Measurements from ENCODE around the gene PSMB7.
"Not testable (repeated sequence)": the region's sequence is repeated elsewhere in the genome, so short reads cannot be mapped to it uniquely, and the experiment has no call there.

The PSMB7 gene

DNA sequence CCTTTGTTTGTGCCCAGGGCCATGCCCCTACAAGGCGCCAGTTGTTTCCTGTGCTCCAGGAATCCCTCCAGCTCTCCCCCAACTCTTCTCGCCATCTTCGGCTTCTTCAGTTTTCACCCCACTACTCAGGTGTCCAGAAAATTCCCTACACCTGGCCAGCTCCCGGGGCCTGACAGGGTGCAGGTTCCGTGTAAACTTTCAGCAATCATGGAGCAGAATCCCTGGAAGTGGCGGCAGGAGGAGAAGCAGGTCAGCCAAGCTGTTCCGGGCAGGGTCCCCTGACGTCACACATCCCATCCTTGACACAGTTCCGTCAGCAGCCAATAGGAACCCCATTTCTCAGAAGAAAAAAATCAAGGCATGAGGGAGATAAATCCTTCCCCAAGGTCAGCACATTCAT lies 22.8 kb upstream of the PSMB7 start:
- FAIRE-seq (no peak), DNase-seq (ENCODE audit: insufficient read length, low spot score) (no peak)
- TF ChIP-seq, protein P1, sequence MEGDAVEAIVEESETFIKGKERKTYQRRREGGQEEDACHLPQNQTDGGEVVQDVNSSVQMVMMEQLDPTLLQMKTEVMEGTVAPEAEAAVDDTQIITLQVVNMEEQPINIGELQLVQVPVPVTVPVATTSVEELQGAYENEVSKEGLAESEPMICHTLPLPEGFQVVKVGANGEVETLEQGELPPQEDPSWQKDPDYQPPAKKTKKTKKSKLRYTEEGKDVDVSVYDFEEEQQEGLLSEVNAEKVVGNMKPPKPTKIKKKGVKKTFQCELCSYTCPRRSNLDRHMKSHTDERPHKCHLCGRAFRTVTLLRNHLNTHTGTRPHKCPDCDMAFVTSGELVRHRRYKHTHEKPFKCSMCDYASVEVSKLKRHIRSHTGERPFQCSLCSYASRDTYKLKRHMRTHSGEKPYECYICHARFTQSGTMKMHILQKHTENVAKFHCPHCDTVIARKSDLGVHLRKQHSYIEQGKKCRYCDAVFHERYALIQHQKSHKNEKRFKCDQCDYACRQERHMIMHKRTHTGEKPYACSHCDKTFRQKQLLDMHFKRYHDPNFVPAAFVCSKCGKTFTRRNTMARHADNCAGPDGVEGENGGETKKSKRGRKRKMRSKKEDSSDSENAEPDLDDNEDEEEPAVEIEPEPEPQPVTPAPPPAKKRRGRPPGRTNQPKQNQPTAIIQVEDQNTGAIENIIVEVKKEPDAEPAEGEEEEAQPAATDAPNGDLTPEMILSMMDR (IDR thresholded peaks at IDR 0.05; ENCODE audit: insufficient read depth, missing control alignments): no peak

- FAIRE-seq (no peak), DNase-seq (ENCODE audit: insufficient read length, low spot score) (no peak)
- TF ChIP-seq, protein P1 (IDR thresholded peaks at IDR 0.05; ENCODE audit: insufficient read depth, missing control alignments): no peak
Measured at GRCh38 chr9:124437086-124437485, 21.8 kb upstream of the PSMB7 start.

- TF ChIP-seq, protein P1 (IDR thresholded peaks at IDR 0.05; ENCODE audit: insufficient read depth, missing control alignments): no peak
- DNase-seq (ENCODE audit: insufficient read length, low spot score) (no peak), FAIRE-seq (no peak)
Measured at GRCh38 chr9:124436320-124436719, 21.1 kb upstream of the PSMB7 start.

- DNase-seq (ENCODE audit: insufficient read length, low spot score) (no peak), FAIRE-seq (no peak)
- TF ChIP-seq, protein P1 (IDR thresholded peaks at IDR 0.05; ENCODE audit: insufficient read depth, missing control alignments): no peak
Measured at GRCh38 chr9:124429530-124429867, 14.3 kb upstream of the PSMB7 start.

- DNase-seq (ENCODE audit: insufficient read length, low spot score): no peak
- TF ChIP-seq, protein P1 (IDR thresholded peaks at IDR 0.05; ENCODE audit: insufficient read depth, missing control alignments): no peak
- FAIRE-seq: no peak
Measured at GRCh38 chr9:124428751-124429529, 13.7 kb upstream of the PSMB7 start.

DNA sequence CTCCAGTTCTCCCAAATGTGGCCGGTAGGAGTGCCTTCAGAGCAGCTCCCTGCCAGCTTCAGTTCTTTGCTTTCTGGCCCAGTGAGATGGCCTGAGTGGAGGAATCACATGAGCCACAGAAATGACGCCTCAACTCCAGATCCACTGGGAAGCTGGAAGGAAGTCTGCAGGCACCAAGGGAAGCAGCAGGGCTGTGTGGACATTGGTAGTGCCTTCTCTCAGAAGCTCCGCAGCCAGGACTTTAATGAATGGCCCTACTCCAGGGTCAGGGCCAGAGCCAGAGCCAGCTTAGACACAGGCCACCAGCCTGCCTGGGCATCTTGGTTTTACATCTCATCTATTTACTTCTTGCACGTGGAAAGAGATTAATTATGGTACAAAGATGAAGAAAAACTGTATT lies 12.0 kb upstream of the PSMB7 start:
- DNase-seq (ENCODE audit: insufficient read length, low spot score) (no peak), FAIRE-seq (no peak)
- TF ChIP-seq, protein P1 (IDR thresholded peaks at IDR 0.05; ENCODE audit: insufficient read depth, missing control alignments): no peak

- FAIRE-seq: no peak
- DNase-seq (ENCODE audit: insufficient read length, low spot score): no peak
- TF ChIP-seq, protein P1 (IDR thresholded peaks at IDR 0.05; ENCODE audit: insufficient read depth, missing control alignments): no peak
Measured at GRCh38 chr9:124426361-124426760, 11.1 kb upstream of the PSMB7 start.

- DNase-seq (ENCODE audit: insufficient read length, low spot score); FAIRE-seq: not testable (repeated sequence)
Measured at GRCh38 chr9:124425733-124426132, 10.5 kb upstream of the PSMB7 start.

Data from D721Med (cell line).